Lung (tissue), 12 donors: ENCODE data around the gene TTC7B. TPM values are rescaled to one million over a fixed set of nuclear protein-coding genes. Genes with fewer than 3 reads are reported as not detected.

Experiments
- ATAC-seq: fragments of 200-7000 bp; cut with Tn5 transposase; one replicate; pipeline ENCODE4 v1.9.1; 2020; ENCODE audit warnings: moderate number of reproducible peaks; ENCODE audit not compliant: insufficient read depth, low FRiP score
- DNase-seq, 3 donors: peaks; one replicate each; pipeline ENCODE4 v3.0.0-alpha.2; 2013 to 2017
- H3K27ac ChIP-seq, 2 donors: one replicate each; pipeline ENCODE4 v1.5.1; 2013; ENCODE audit warnings: mild to moderate bottlenecking in 2 of 2, moderate library complexity in 2 of 2, control low read depth in 1 of 2, inconsistent platforms in 1 of 2, low read depth in 1 of 2, low read length in 1 of 2
- H3K27me3 ChIP-seq, 3 donors: one replicate each; pipeline ENCODE4 v1.5.1; 2013; ENCODE audit warnings: low read length in 2 of 3; ENCODE audit not compliant: control insufficient read depth in 3 of 3, insufficient read depth in 3 of 3
- H3K36me3 ChIP-seq, 4 donors: one replicate each; pipeline ENCODE4 v1.5.1; 2013; ENCODE audit warnings: low read length in 4 of 4, mild to moderate bottlenecking in 1 of 4, moderate library complexity in 1 of 4; ENCODE audit not compliant: control insufficient read depth in 4 of 4, insufficient read depth in 4 of 4
- H3K4me1 ChIP-seq, 5 donors: one replicate each; pipeline ENCODE4 v1.5.1; 2013; ENCODE audit warnings: low read length in 5 of 5, mild to moderate bottlenecking in 2 of 5, moderate library complexity in 1 of 5; ENCODE audit not compliant: control insufficient read depth in 5 of 5, insufficient read depth in 5 of 5
- H3K4me3 ChIP-seq: one replicate; pipeline ENCODE4 v1.5.1; 2013; ENCODE audit warnings: mild to moderate bottlenecking, control low read depth, moderate library complexity
- H3K9ac ChIP-seq, 2 donors: one replicate each; pipeline ENCODE4 v1.5.1; 2013; ENCODE audit warnings: low read length in 2 of 2, control low read depth in 1 of 2; ENCODE audit not compliant: insufficient read depth in 1 of 2
- H3K9me3 ChIP-seq, 4 donors: one replicate each; pipeline ENCODE4 v1.5.1; 2013; ENCODE audit warnings: low read length in 3 of 4, mild to moderate bottlenecking in 1 of 4, moderate library complexity in 1 of 4; ENCODE audit not compliant: control insufficient read depth in 4 of 4, insufficient read depth in 3 of 4
- WGBS, 2 donors: extraction: QIAGEN DNeasy Blood & Tissue Kit; methylation state at CpG; one replicate each; pipeline ENCODE4 v1.1.7; 2013; 5-methylcytosine and 5-hydroxymethylcytosine counted together
- polyA plus RNA-seq, 2 donors: library from polyadenylated mRNA; stranded (reverse); fragments of 200-250 nt; gene quantifications; one replicate each; pipeline ENCODE4 v1.2.1, GENCODE V29; 2013
- total RNA-seq, 2 donors: library from RNA; depleted of rRNA in 1 of 2; stranded (reverse); fragments of >200 nt in 1 of 2; gene quantifications; one replicate each; pipeline ENCODE4 v1.2.1, GENCODE V29; 2014 to 2021
- TF ChIP-seq, protein P1 (sequence below): IDR thresholded peaks from 2 replicates; pipeline ENCODE4 v1.5.1; 2012; ENCODE audit warnings: mild to moderate bottlenecking; ENCODE audit errors: control extremely low read depth, extremely low read depth
- donor health status: control.
- donor health status: control.
- donor health status: Bipolar disorder and iron deficiency.
- donor health status: healthy.
- donor health status: DM: yes; HTN: yes; CAD: no.

Gene TTC7B
- total and polyA plus RNA-seq, 4 donors = 11.0 to 39.6 (median 23.0) TPM

DNA sequence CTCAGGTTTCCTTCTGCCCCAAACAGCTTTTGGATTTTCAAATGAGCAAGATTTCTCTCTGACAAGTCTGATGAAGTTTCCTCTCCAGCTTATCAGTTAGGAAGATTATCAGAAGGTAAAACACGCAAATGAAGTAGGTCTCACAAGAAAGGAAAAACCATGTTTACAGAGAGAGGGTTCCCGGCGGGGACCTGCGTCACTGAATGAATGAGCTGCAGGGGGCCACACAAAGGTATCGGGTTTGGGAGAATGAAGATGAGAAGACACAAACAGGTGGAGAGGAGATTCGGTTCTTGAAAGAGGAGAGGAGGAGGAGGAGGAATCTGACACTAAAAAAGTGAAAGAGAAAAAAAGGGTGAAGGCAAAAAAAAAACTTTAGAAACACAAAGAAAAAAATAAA, 210.8 kb downstream of the TTC7B start:
- Histone ChIP-seq H3K27me3 (no peaks in the 10 kb centered on the region), H3K36me3 (peaks cover 0 to 3% (median 0%) of the 10 kb centered on the region in 4 donors), H3K4me3 (no peak overlapping the region), H3K4me1 (peaks cover 0 to 56% (median 15%) of the 10 kb centered on the region in 5 donors), H3K9ac (no peak overlapping the region), H3K9me3 (no peaks in the 10 kb centered on the region), H3K27ac (no peak overlapping the region)
- DNase-seq (no peak), ATAC-seq (no peak)
- TF ChIP-seq, protein P1, sequence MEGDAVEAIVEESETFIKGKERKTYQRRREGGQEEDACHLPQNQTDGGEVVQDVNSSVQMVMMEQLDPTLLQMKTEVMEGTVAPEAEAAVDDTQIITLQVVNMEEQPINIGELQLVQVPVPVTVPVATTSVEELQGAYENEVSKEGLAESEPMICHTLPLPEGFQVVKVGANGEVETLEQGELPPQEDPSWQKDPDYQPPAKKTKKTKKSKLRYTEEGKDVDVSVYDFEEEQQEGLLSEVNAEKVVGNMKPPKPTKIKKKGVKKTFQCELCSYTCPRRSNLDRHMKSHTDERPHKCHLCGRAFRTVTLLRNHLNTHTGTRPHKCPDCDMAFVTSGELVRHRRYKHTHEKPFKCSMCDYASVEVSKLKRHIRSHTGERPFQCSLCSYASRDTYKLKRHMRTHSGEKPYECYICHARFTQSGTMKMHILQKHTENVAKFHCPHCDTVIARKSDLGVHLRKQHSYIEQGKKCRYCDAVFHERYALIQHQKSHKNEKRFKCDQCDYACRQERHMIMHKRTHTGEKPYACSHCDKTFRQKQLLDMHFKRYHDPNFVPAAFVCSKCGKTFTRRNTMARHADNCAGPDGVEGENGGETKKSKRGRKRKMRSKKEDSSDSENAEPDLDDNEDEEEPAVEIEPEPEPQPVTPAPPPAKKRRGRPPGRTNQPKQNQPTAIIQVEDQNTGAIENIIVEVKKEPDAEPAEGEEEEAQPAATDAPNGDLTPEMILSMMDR = no peak
- WGBS, 2 donors = 61 to 67% methylated on average over 6 of the region's 6 CpGs

DNA sequence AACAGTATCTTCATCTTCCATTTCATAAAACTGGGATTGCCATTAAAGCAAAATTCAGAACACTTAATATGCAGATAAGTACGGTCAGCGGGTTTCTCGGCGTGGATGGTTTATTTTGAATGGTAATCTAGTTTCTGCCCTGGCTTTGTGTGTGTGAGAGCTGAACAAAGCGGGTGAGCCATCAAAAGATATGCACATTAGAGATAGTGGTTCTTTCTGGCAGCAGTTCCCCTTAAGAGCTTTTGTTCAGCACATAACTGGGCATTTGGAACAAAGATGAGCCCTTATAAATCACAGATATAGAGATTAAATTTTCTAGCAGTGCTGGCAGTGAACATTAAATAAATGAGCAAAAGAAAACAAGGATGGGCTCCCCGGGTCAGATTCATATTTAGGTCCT, 211.9 kb downstream of the TTC7B start:
- no peak overlapping the region for H3K27ac ChIP-seq
- no peaks in the 10 kb centered on the region for H3K36me3 ChIP-seq
- H3K4me3 ChIP-seq = no peak overlapping the region
- no peaks in the 10 kb centered on the region for H3K9me3 ChIP-seq
- ATAC-seq (no peak), DNase-seq (peak in 2 of 3 donors; percentile 72 to 78)
- no peaks in the 10 kb centered on the region for H3K27me3 ChIP-seq
- peaks cover 0 to 57% (median 15%) of the 10 kb centered on the region in 5 donors for H3K4me1 ChIP-seq
- H3K9ac ChIP-seq = no peak overlapping the region
- 72 to 90% methylated on average over 6 of the region's 6 CpGs for WGBS, 2 donors
- TF ChIP-seq, protein P1 = no peak

DNA sequence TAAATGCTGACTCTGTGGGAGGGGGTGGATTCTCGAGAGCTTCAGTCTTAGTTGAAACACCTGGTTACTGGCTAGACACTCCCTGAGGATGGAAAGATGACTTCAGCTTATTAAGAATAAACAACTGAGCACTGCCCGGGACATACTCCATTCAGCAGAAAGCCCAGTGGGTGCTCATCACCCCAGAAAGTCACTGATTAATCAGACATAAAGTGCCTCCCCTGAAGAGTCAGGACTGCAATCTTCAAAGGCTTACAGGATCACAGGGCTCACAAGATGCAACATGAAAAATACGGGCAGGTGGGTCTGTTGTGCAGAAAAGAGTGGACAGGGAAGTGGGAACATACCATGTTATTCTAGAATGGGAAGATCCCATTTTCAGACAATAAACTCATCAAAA, 212.4 kb downstream of the TTC7B start:
- 87 to 92% methylated on average over 3 of the region's 3 CpGs for WGBS, 2 donors
- ATAC-seq (no peak), DNase-seq (no peak)
- Histone ChIP-seq H3K4me3 (no peak overlapping the region), H3K4me1 (peaks cover 0 to 56% (median 15%) of the 10 kb centered on the region in 5 donors), H3K27ac (no peak overlapping the region), H3K36me3 (no peaks in the 10 kb centered on the region), H3K9ac (no peak overlapping the region), H3K9me3 (no peaks in the 10 kb centered on the region), H3K27me3 (no peaks in the 10 kb centered on the region)
- TF ChIP-seq, protein P1 = no peak

DNA sequence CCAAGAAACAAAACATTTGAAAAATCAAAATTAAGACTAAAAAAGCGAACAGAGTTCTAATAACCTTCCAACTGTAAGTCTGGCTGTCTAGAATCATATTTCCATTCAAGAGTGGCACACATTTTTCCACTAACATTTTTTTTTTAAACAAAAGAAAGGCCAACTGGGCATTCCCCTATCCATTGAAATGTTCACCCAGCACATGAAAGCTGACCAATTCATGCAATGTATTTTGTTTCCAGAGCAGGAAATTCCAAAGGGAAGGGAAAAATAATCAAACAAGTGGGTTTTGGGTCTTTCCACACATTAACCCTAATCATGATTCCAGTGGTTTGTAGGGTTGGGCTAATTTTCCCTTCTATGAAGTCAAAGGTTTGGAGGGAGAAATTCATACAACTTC, 212.9 kb downstream of the TTC7B start:
- no peaks in the 10 kb centered on the region for H3K27me3 ChIP-seq
- no peak overlapping the region for H3K9ac ChIP-seq
- TF ChIP-seq, protein P1 = no peak
- no peaks in the 10 kb centered on the region for H3K36me3 ChIP-seq
- H3K4me1 ChIP-seq = peaks cover 0 to 53% (median 15%) of the 10 kb centered on the region in 5 donors
- ATAC-seq (no peak), DNase-seq (no peak)
- 82 to 91% methylated on average over 1 of the region's 1 CpG for WGBS, 2 donors
- H3K4me3 ChIP-seq = no peak overlapping the region
- no peaks in the 10 kb centered on the region for H3K9me3 ChIP-seq
- H3K27ac ChIP-seq = no peak overlapping the region
